Measurements from ENCODE around the gene VPS13A. TPM values are rescaled to one million over a fixed set of nuclear protein-coding genes. Genes with fewer than 3 reads are reported as not detected.
"Not testable (repeated sequence)": the region's sequence is repeated elsewhere in the genome, so short reads cannot be mapped to it uniquely, and the experiment has no call there.

The VPS13A gene
- polyA plus RNA-seq, 1 experiment, result 41.8 TPM

DNA sequence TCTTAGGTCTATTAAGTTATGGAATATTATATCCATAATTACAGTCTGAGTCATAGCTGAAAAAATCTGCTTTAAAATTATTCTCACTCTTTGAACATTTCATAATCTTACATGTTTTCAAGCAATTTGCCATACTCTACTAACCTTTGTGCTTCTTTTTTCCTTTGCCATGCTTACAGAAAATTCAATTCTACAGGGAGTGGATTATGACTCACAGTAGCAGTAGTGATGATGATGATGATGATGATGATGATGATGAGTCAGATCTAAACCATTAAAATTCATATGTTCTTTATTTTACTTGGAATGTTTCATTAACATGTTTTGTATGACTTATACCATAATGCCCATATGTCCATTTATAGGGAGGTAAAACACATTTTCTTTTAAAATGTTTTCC lies 207.1 kb downstream of the VPS13A start:
- no peak overlapping the region for H3K4me3 ChIP-seq (ENCODE audit: low read depth, low read length)
- TF ChIP-seq, protein P1, sequence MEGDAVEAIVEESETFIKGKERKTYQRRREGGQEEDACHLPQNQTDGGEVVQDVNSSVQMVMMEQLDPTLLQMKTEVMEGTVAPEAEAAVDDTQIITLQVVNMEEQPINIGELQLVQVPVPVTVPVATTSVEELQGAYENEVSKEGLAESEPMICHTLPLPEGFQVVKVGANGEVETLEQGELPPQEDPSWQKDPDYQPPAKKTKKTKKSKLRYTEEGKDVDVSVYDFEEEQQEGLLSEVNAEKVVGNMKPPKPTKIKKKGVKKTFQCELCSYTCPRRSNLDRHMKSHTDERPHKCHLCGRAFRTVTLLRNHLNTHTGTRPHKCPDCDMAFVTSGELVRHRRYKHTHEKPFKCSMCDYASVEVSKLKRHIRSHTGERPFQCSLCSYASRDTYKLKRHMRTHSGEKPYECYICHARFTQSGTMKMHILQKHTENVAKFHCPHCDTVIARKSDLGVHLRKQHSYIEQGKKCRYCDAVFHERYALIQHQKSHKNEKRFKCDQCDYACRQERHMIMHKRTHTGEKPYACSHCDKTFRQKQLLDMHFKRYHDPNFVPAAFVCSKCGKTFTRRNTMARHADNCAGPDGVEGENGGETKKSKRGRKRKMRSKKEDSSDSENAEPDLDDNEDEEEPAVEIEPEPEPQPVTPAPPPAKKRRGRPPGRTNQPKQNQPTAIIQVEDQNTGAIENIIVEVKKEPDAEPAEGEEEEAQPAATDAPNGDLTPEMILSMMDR (IDR thresholded peaks at IDR 0.05; ENCODE audit: low read depth, low read length), result no peak
- ChIA-PET CTCF (interaction anchor here (0.6 to 1.0 kb wide), 3 partner anchors 70 to 217 kb away, joined by 3 to 4 read pairs (median 3); no protein-coding TSS in a partner anchor), POLR2A (no interaction called here)
- H3K27ac ChIP-seq (ENCODE audit: low read depth, low read length), result no peak overlapping the region
- no peak for DNase-seq (ENCODE audit: low read depth, low spot score)
- H3K27me3 ChIP-seq (ENCODE audit: control insufficient read depth, insufficient read depth, low read length), result no peaks in the 10 kb centered on the region
- no peaks in the 10 kb centered on the region for H3K9me3 ChIP-seq (ENCODE audit: control insufficient read depth, insufficient read depth, low read length)

DNA sequence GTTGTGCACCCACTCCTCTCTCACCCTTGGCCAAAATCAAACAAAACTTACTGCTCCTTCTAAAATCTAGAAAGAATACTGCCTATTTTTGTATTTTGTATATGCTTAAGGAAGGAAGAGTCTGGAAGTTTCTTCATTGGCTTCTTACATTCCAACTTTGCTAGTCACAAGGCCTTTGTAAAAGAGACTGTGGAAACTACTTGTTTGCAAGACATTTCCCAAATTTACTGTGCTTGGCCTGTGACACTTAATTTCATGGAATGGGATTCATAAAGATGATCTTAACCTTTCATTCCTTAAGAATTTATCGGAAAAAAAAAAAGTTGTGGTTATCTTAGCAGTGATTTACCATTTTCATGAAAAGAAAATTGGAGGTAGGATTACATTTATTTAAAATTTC lies 208.9 kb downstream of the VPS13A start:
- no peak for DNase-seq (ENCODE audit: low read depth, low spot score)
- CTCF ChIA-PET, result no interaction called here
- H3K27ac ChIP-seq (ENCODE audit: low read depth, low read length), result no peak overlapping the region
- TF ChIP-seq, protein P1 (IDR thresholded peaks at IDR 0.05; ENCODE audit: low read depth, low read length), result no peak
- POLR2A ChIA-PET, result no interaction called here
- H3K9me3 ChIP-seq (ENCODE audit: control insufficient read depth, insufficient read depth, low read length), result no peaks in the 10 kb centered on the region
- H3K27me3 ChIP-seq (ENCODE audit: control insufficient read depth, insufficient read depth, low read length), result no peaks in the 10 kb centered on the region
- H3K4me3 ChIP-seq (ENCODE audit: low read depth, low read length), result no peak overlapping the region

DNA sequence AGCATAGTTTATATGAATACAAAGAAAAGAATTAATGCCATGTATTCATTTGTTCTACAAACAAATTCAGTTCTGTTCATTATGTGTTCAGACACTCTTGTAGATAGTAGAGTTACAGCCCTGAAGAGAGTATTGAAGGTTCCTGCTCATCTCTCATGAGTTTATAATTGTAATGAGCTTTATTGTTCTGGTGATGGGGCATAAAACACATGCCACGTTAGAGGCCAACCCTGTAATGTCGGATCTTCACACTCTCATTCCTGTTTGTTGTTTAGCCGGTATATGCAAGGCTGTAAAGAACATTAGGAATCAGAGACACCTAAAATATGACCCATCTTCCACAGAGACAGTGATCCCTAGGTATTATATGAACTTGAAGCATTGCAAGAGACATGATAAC lies 214.5 kb downstream of the VPS13A start:
- no peak overlapping the region for H3K27ac ChIP-seq (ENCODE audit: low read depth, low read length)
- CTCF ChIA-PET, result no interaction called here
- POLR2A ChIA-PET, result no interaction called here
- TF ChIP-seq, protein P1 (IDR thresholded peaks at IDR 0.05; ENCODE audit: low read depth, low read length), result no peak
- no peak for DNase-seq (ENCODE audit: low read depth, low spot score)
- no peaks in the 10 kb centered on the region for H3K9me3 ChIP-seq (ENCODE audit: control insufficient read depth, insufficient read depth, low read length)
- no peaks in the 10 kb centered on the region for H3K27me3 ChIP-seq (ENCODE audit: control insufficient read depth, insufficient read depth, low read length)
- no peak overlapping the region for H3K4me3 ChIP-seq (ENCODE audit: low read depth, low read length)

DNA sequence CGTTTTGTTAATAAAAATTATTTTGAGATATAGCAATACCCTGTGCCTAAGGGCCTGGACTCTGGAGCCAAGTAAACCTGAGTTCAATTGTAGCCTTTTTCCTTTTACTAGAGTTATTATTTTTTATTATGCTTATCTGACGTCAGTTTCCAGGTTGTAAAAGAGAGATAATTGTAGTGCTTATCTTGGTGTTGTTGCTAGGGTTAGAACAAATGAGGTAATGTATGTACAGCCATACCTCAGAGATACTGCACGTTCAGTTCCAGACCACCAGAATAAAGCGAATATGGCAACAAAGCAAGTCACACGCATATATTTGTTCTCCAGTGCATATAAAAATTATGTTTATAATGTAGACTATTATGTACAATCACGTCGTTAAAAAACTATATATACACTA lies 215.0 kb downstream of the VPS13A start:
- ChIA-PET CTCF (no interaction called here), POLR2A (no interaction called here)
- Histone ChIP-seq H3K27me3 (ENCODE audit: control insufficient read depth, insufficient read depth, low read length) (no peaks in the 10 kb centered on the region), H3K9me3 (ENCODE audit: control insufficient read depth, insufficient read depth, low read length) (no peaks in the 10 kb centered on the region), H3K4me3 (ENCODE audit: low read depth, low read length) (no peak overlapping the region), H3K27ac (ENCODE audit: low read depth, low read length) (no peak overlapping the region)
- no peak for DNase-seq (ENCODE audit: low read depth, low spot score)
- TF ChIP-seq, protein P1 (IDR thresholded peaks at IDR 0.05; ENCODE audit: low read depth, low read length), result no peak

DNA sequence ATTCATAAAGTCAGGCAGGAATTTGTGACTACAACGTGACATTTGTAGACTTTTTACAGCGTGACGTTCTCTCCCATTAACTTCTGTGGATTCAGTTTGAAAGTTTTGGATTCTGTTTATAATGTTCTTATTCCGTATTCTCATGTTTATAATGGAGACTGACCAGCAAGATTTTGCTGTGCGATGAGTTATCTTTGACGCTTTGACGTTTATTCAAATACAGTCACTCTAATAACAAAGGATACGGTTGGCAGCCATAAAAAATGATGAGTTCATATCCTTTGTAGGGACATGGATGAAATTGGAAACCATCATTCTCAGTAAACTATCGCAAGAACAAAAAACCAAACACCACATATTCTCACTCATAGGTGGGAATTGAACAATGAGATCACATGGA lies 221.2 kb downstream of the VPS13A start:
- H3K4me3 ChIP-seq (ENCODE audit: low read depth, low read length); H3K9me3 ChIP-seq (ENCODE audit: control insufficient read depth, insufficient read depth, low read length); H3K27ac ChIP-seq (ENCODE audit: low read depth, low read length); H3K27me3 ChIP-seq (ENCODE audit: control insufficient read depth, insufficient read depth, low read length); DNase-seq (ENCODE audit: low read depth, low spot score); POLR2A ChIA-PET: not testable (repeated sequence)
- CTCF ChIA-PET, result interaction anchor here (1.4 kb wide), 1 partner anchor 9 kb away, joined by 4 read pairs; no protein-coding TSS in a partner anchor

DNA sequence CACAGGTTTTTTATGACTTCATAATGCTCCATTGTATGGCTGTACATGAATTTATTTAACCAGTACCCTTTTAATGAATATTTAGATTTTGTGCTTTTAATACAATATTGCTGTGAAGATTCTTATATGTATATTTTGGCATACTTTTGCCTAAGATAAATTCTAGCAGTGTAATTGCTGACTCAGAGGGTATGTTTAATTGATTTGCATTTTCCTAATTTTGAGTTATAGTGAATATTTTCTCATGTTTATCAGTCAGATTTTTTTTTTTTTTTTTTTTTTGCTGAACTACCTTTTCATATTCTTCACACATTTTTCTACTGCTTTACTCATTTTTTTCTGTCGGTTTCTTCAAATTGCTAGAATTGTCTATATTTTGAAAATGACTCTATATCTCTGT lies 222.6 kb downstream of the VPS13A start:
- Histone ChIP-seq H3K4me3 (ENCODE audit: low read depth, low read length) (no peak overlapping the region), H3K27ac (ENCODE audit: low read depth, low read length) (no peak overlapping the region), H3K27me3 (ENCODE audit: control insufficient read depth, insufficient read depth, low read length) (no peaks in the 10 kb centered on the region), H3K9me3 (ENCODE audit: control insufficient read depth, insufficient read depth, low read length) (no peaks in the 10 kb centered on the region)
- POLR2A ChIA-PET, result no interaction called here
- CTCF ChIA-PET, result no interaction called here
- no peak for DNase-seq (ENCODE audit: low read depth, low spot score)
- TF ChIP-seq, protein P1 (IDR thresholded peaks at IDR 0.05; ENCODE audit: low read depth, low read length), result no peak
